ENCODE measurements around the gene DLG2. TPM values are rescaled to one million over a fixed set of nuclear protein-coding genes. Genes with fewer than 3 reads are reported as not detected.

DLG2 gene
- total and polyA plus RNA-seq, 2 of the 8 experiments (the other 6 are each of a cell fraction or from before 2014, with no cell fraction given), result 1.7 to 14.3 TPM

DNA sequence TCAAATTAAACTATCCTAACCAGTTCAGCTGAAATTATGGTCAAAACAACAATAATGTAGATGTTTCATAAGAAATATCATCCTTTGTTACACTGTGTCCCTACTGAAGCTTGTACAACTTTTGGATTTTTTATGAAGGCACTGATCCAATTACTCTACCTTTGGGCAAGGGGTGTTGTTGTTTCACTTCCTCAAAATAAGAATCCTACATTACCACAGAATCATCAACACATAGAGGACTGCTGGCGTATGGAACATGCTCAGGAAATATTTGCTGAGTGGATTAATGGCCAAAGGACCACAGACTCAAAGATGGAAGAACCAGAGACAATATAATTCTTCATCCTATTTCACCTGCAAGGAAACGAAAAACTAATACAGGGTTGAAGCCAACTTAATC, 1433.4 kb downstream of the DLG2 start (continued):
- TF ChIP-seq JUND (IDR thresholded peaks at IDR 0.05; ENCODE audit: low read length), result no peak

GRCh38 chr11:84188521-84188920, 1438.6 kb downstream of the DLG2 start:
- H3K36me3 ChIP-seq (ENCODE audit: control insufficient read depth in 2 of 4, insufficient read depth in 4 of 4, low read length in 3 of 4), result no peaks in the 10 kb centered on the region
- no peak overlapping the region for H2BK5ac ChIP-seq (ENCODE audit: low read depth, low read length)
- no peak overlapping the region for H3K4ac ChIP-seq (replicated peaks; ENCODE audit: insufficient read length, low read depth, low read length)
- no peaks in the 10 kb centered on the region for H3K9me3 ChIP-seq (ENCODE audit: insufficient read depth in 2 of 2, low read depth in 1 of 2, low read length in 1 of 2)
- H4K20me1 ChIP-seq (replicated peaks in 1 of 2; ENCODE audit: control insufficient read depth in 1 of 2, insufficient read depth in 2 of 2, low read length in 2 of 2), result no peaks in the 10 kb centered on the region
- no peak overlapping the region for H3K14ac ChIP-seq (ENCODE audit: insufficient read length)
- H3K27me3 ChIP-seq (replicated peaks in 1 of 4; ENCODE audit: control insufficient read depth in 3 of 4, extremely low read depth in 1 of 4, insufficient read depth in 3 of 4, low read length in 3 of 4), result no peaks in the 10 kb centered on the region
- CTCF ChIA-PET (ENCODE audit: partially characterized antibody), result no interaction called here
- no peak overlapping the region for H2BK20ac ChIP-seq (ENCODE audit: low read length)
- H3K23ac ChIP-seq (ENCODE audit: insufficient read length), result no peak overlapping the region
- no peak overlapping the region for H3K4me2 ChIP-seq (ENCODE audit: insufficient read depth in 1 of 2, low read depth in 2 of 2, low read length in 2 of 2)
- 84% methylated on average over 1 of the region's 1 CpG; no CpG with 5 or more reads in 1 of the 2 experiments for WGBS, 2 experiments (ENCODE audit: extremely low coverage in 1 of 2, insufficient coverage in 1 of 2, insufficient read length in 1 of 2, insufficient replicate concordance in 2 of 2, low coverage in 1 of 2, low lambda C conversion rate in 2 of 2, missing lambda C conversion rate in 1 of 2)
- H3K4me1 ChIP-seq (replicated peaks in 1 of 4; ENCODE audit: control insufficient read depth in 3 of 4, insufficient read depth in 4 of 4, low read length in 3 of 4), result no peaks in the 10 kb centered on the region
- H3K79me2 ChIP-seq (ENCODE audit: control insufficient read depth in 1 of 2, insufficient read depth in 2 of 2, low read length in 2 of 2), result no peaks in the 10 kb centered on the region
- no peaks in the 10 kb centered on the region for H3K23me2 ChIP-seq (ENCODE audit: low read depth, low read length)
- no peak overlapping the region for H3K4me3 ChIP-seq (ENCODE audit: extremely low read depth in 1 of 4, insufficient read depth in 2 of 4, low read depth in 3 of 4, low read length in 4 of 4)
- no peak overlapping the region for H4K5ac ChIP-seq (ENCODE audit: insufficient read length, low read depth, low read length)
- H3K27ac ChIP-seq (ENCODE audit: low read depth, low read length), result no peak overlapping the region
- no peak overlapping the region for H2BK12ac ChIP-seq (ENCODE audit: low read depth, low read length)
- no peak overlapping the region for H3K18ac ChIP-seq (ENCODE audit: extremely low read depth, low read length)
- H2AK5ac ChIP-seq (ENCODE audit: low read depth, low read length), result no peak overlapping the region
- no peaks in the 10 kb centered on the region for H3K79me1 ChIP-seq (ENCODE audit: low read depth, low read length)
- no peak overlapping the region for H4K91ac ChIP-seq (replicated peaks; ENCODE audit: insufficient read length, low read length)
- no peak overlapping the region for H3K56ac ChIP-seq (replicated peaks; ENCODE audit: insufficient read length, low read depth, low read length)
- H2BK15ac ChIP-seq (ENCODE audit: low read length), result no peak overlapping the region
- DNase-seq (ENCODE audit: low read depth in 1 of 2, low spot score in 2 of 2), result no peak
- H3K9ac ChIP-seq (replicated peaks in 1 of 4; ENCODE audit: extremely low read depth in 1 of 4, low read depth in 3 of 4, low read length in 3 of 4), result no peak overlapping the region
- no peak for FAIRE-seq
- H2AFZ ChIP-seq (ENCODE audit: low read length), result no peak overlapping the region
- POLR2A ChIA-PET (ENCODE audit: partially characterized antibody), result no interaction called here
- H2BK120ac ChIP-seq (replicated peaks; ENCODE audit: low read depth, low read length), result no peak overlapping the region
- no peak overlapping the region for H4K8ac ChIP-seq (ENCODE audit: extremely low read depth, insufficient read depth, low read length)
- TF ChIP-seq SIRT6 (IDR thresholded peaks at IDR 0.05; ENCODE audit: low read length), result no peak
